Measurements from ENCODE around the gene DPP4. TPM values are rescaled to one million over a fixed set of nuclear protein-coding genes. Genes with fewer than 3 reads are reported as not detected.

DPP4 gene
- total and polyA plus RNA-seq, 2 of the 13 experiments (the other 11 are each of a cell fraction or from before 2014, with no cell fraction given), result 39.4 to 109 TPM

- TF ChIP-seq ZNF784 (CRISPR knock-in tag; IDR thresholded peaks at IDR 0.05; ENCODE audit: borderline replicate concordance) (no peak), ETV6 (CRISPR knock-in tag; conservative IDR thresholded peaks at IDR 0.05) (no peak), MAF1 (CRISPR knock-in tag; IDR thresholded peaks at IDR 0.05; ENCODE audit: borderline replicate concordance) (no peak)
- TF ChIP-seq, protein P1, sequence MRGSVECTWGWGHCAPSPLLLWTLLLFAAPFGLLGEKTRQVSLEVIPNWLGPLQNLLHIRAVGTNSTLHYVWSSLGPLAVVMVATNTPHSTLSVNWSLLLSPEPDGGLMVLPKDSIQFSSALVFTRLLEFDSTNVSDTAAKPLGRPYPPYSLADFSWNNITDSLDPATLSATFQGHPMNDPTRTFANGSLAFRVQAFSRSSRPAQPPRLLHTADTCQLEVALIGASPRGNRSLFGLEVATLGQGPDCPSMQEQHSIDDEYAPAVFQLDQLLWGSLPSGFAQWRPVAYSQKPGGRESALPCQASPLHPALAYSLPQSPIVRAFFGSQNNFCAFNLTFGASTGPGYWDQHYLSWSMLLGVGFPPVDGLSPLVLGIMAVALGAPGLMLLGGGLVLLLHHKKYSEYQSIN (CRISPR knock-in tag; IDR thresholded peaks at IDR 0.05; ENCODE audit: borderline replicate concordance), result no peak
- TF ChIP-seq, protein P2, sequence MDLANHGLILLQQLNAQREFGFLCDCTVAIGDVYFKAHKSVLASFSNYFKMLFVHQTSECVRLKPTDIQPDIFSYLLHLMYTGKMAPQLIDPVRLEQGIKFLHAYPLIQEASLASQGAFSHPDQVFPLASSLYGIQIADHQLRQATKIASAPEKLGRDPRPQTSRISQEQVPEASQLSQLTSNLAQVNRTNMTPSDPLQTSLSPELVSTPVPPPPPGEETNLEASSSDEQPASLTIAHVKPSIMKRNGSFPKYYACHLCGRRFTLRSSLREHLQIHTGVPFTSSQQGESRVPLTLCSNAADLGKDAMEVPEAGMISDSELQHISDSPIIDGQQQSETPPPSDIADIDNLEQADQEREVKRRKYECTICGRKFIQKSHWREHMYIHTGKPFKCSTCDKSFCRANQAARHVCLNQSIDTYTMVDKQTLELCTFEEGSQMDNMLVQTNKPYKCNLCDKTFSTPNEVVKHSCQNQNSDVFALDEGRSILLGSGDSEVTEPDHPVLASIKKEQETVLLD (CRISPR knock-in tag; IDR thresholded peaks at IDR 0.05; ENCODE audit: low read depth), result no peak
Measured at GRCh38 chr2:161983866-161984265, 90.1 kb downstream of the DPP4 start (continued).

- Histone ChIP-seq H3K4me3 (replicated peaks in 1 of 3; ENCODE audit: insufficient read depth in 1 of 3, low read depth in 2 of 3, low read length in 3 of 3) (no peak overlapping the region), H3K9ac (ENCODE audit: insufficient read depth, low read depth, low read length) (no peak overlapping the region), H3K27me3 (ENCODE audit: control insufficient read depth in 1 of 2, insufficient read depth in 2 of 2, low read length in 2 of 2) (peaks cover 0 to 4% of the 10 kb centered on the region in 2 experiments; a peak in 2 of 5 replicates), H4K20me1 (ENCODE audit: insufficient read depth, low read length) (no peaks in the 10 kb centered on the region), H3K36me3 (replicated peaks in 1 of 2; ENCODE audit: control insufficient read depth in 1 of 2, insufficient read depth in 2 of 2, low read length in 2 of 2) (no peaks in the 10 kb centered on the region), H3K27ac (ENCODE audit: extremely low read length, insufficient read depth, low read length) (no peak overlapping the region), H3K9me3 (ENCODE audit: low read length) (no peaks in the 10 kb centered on the region), H3K4me2 (ENCODE audit: low read depth, low read length) (no peak overlapping the region), H2AFZ (ENCODE audit: low read length) (no peak overlapping the region), H3K79me2 (ENCODE audit: insufficient read depth, low read length) (no peaks in the 10 kb centered on the region), H3K4me1 (ENCODE audit: insufficient read depth, low read length) (no peaks in the 10 kb centered on the region)
- WGBS (ENCODE audit: low lambda C conversion rate), result 4% methylated on average over 1 of the region's 1 CpG
- no TSS peak for BruUV-seq (replicated peaks)
- intact Hi-C loops (cut with micrococcal nuclease; ENCODE audit: unreplicated experiment), result no loop called here
- TF ChIP-seq, protein P3, sequence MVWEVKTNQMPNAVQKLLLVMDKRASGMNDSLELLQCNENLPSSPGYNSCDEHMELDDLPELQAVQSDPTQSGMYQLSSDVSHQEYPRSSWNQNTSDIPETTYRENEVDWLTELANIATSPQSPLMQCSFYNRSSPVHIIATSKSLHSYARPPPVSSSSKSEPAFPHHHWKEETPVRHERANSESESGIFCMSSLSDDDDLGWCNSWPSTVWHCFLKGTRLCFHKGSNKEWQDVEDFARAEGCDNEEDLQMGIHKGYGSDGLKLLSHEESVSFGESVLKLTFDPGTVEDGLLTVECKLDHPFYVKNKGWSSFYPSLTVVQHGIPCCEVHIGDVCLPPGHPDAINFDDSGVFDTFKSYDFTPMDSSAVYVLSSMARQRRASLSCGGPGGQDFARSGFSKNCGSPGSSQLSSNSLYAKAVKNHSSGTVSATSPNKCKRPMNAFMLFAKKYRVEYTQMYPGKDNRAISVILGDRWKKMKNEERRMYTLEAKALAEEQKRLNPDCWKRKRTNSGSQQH (CRISPR knock-in tag; IDR thresholded peaks at IDR 0.05; ENCODE audit: low read depth), result no peak
- no peak for TF ChIP-seq ZBTB7A (CRISPR knock-in tag; IDR thresholded peaks at IDR 0.05)
- no peak for TF ChIP-seq KAT2B (IDR thresholded peaks at IDR 0.05; ENCODE audit: borderline replicate concordance, low read depth, low read length)
- CTCF ChIA-PET (ENCODE audit: low intra/inter-chr PET ratio, low total read pairs), result no interaction called here
- in situ Hi-C loops (cut with HindIII; ENCODE audit: extremely low pct_ligation_motif_present, low pct_unique_long_range_greater_than_20kb), result loop anchor here (25.0 kb wide), 1 partner anchor 329 kb away; the partner anchor contains the start of gene IFIH1
- DNase-seq (ENCODE audit: low spot score) (no peak), ATAC-seq (no peak), FAIRE-seq (no peak)
- POLR2A ChIA-PET, result no interaction called here
Measured at GRCh38 chr2:161983331-161983651, 90.7 kb downstream of the DPP4 start.
